IMR-90 (cell line): Measurements from ENCODE around the gene RGS19. TPM values are rescaled to one million over a fixed set of nuclear protein-coding genes. Genes with fewer than 3 reads are reported as not detected.

Experiments used
- ATAC-seq: fragments of 200-7000 bp; cut with Tn5 transposase; 2 replicates; pipeline ENCODE4 v1.9.1; 2020; ENCODE audit warnings: low read depth, mild to moderate bottlenecking, moderate library complexity
- BruUV-seq: library from RNA; stranded (reverse); fragments of 400-500 nt; replicated peaks from 2 replicates; lab custom pipeline; 2021; lab: Mats Ljungman, UMichigan
- CTCF ChIA-PET: fragments of 300-600 bp; formaldehyde crosslinking; extraction: SDS; loops from one replicate; lab custom pipeline; 2021; ENCODE audit warnings: antibody characterized with exemption; lab: Yijun Ruan, JAX
- POLR2A ChIA-PET: fragments of 300-600 bp; sonication (Branson Sonifier 250); formaldehyde crosslinking; loops from one replicate; lab custom pipeline; 2022; ENCODE audit warnings: antibody characterized with exemption; ENCODE audit not compliant: unreplicated experiment; lab: Charles Lee
- DNase-seq: peaks from one replicate; pipeline ENCODE4 v3.0.0; 2013
- H2AFZ ChIP-seq: replicated peaks from 2 replicates; pipeline ENCODE3; 2013; ENCODE audit warnings: low read length, mild to moderate bottlenecking; ENCODE audit not compliant: poor library complexity
- H2AK5ac ChIP-seq: 2 replicates; pipeline ENCODE4 v1.6.1; 2013; ENCODE audit warnings: low read depth, low read length, inconsistent platforms
- H2AK9ac ChIP-seq: replicated peaks from 2 replicates; pipeline ENCODE3; 2013; ENCODE audit warnings: mild to moderate bottlenecking, low read depth, low read length, moderate library complexity; ENCODE audit not compliant: poor library complexity
- H2BK120ac ChIP-seq: 2 replicates; pipeline ENCODE4 v1.6.1; 2013; ENCODE audit warnings: low read depth, low read length, inconsistent platforms
- H2BK15ac ChIP-seq: 3 replicates; pipeline ENCODE4 v1.6.1; 2013; ENCODE audit warnings: low read depth, low read length, inconsistent platforms
- H2BK20ac ChIP-seq: 2 replicates; pipeline ENCODE4 v1.6.1; 2013; ENCODE audit warnings: low read depth, mild to moderate bottlenecking, inconsistent platforms, low read length, moderate library complexity
- H2BK5ac ChIP-seq: 2 replicates; pipeline ENCODE4 v1.6.1; 2013; ENCODE audit warnings: mild to moderate bottlenecking, low read depth, low read length, inconsistent platforms; ENCODE audit not compliant: poor library complexity, severe bottlenecking
- H3K14ac ChIP-seq: replicated peaks from 2 replicates; pipeline ENCODE4 v1.6.1; 2013; ENCODE audit warnings: low read depth, low read length, inconsistent platforms
- H3K18ac ChIP-seq: 2 replicates; pipeline ENCODE4 v1.6.1; 2013; ENCODE audit warnings: low read depth, low read length, control low read depth
- H3K23ac ChIP-seq: 2 replicates; pipeline ENCODE4 v1.6.1; 2013; ENCODE audit warnings: low read depth, low read length, inconsistent platforms
- H3K27ac ChIP-seq: 2 replicates; pipeline ENCODE4 v1.5.1; 2013; ENCODE audit warnings: mild to moderate bottlenecking, control low read depth, low read length; ENCODE audit not compliant: insufficient read depth
- H3K27me3 ChIP-seq: 2 replicates; pipeline ENCODE4 v1.6.1; 2013; ENCODE audit warnings: low read length; ENCODE audit not compliant: control insufficient read depth, insufficient read depth
- H3K36me3 ChIP-seq: 2 replicates; pipeline ENCODE4 v1.6.1; 2013; ENCODE audit warnings: low read length, mixed read lengths; ENCODE audit not compliant: control insufficient read depth, insufficient read depth
- H3K4ac ChIP-seq: 2 replicates; pipeline ENCODE4 v1.6.1; 2013; ENCODE audit warnings: low read depth, low read length, inconsistent platforms
- H3K4me1 ChIP-seq: 2 replicates; pipeline ENCODE4 v1.6.1; 2013; ENCODE audit warnings: low read length, mixed read lengths; ENCODE audit not compliant: control insufficient read depth, insufficient read depth
- H3K4me2 ChIP-seq: 2 replicates; pipeline ENCODE4 v1.6.1; 2013; ENCODE audit warnings: low read depth, mild to moderate bottlenecking, control low read depth, low read length, moderate library complexity
- H3K4me3 ChIP-seq: 2 replicates; pipeline ENCODE4 v1.5.1; 2013; ENCODE audit warnings: low read depth, mild to moderate bottlenecking, control low read depth, low read length, moderate library complexity; ENCODE audit not compliant: insufficient read depth
- H3K56ac ChIP-seq: 2 replicates; pipeline ENCODE4 v1.6.1; 2013; ENCODE audit warnings: low read length, inconsistent platforms; ENCODE audit not compliant: insufficient read depth; ENCODE audit errors: extremely low read depth
- H3K79me1 ChIP-seq, 2 experiments: 2 replicates each; pipeline ENCODE4 v1.6.1; 2013; ENCODE audit warnings: low read length in 2 of 2, inconsistent platforms in 1 of 2, low read depth in 1 of 2
- H3K9ac ChIP-seq: 2 replicates; pipeline ENCODE4 v1.6.1; 2013; ENCODE audit warnings: low read depth, low read length, control low read depth
- H3K9me1 ChIP-seq: 2 replicates; pipeline ENCODE4 v1.6.1; 2013; ENCODE audit warnings: low read length, inconsistent platforms; ENCODE audit not compliant: insufficient read depth
- H3K9me3 ChIP-seq: 2 replicates; pipeline ENCODE4 v1.6.1; 2013; ENCODE audit warnings: low read length; ENCODE audit not compliant: control insufficient read depth, insufficient read depth
- H4K20me1 ChIP-seq: 2 replicates; pipeline ENCODE4 v1.6.1; 2013; ENCODE audit warnings: low read length, inconsistent platforms; ENCODE audit not compliant: insufficient read depth
- H4K5ac ChIP-seq: 2 replicates; pipeline ENCODE4 v1.6.1; 2013; ENCODE audit warnings: mild to moderate bottlenecking, low read depth, low read length, control low read depth
- H4K8ac ChIP-seq, 2 experiments: 2 replicates each; pipeline ENCODE4 v1.6.1; 2013; ENCODE audit warnings: low read depth in 2 of 2, low read length in 2 of 2, control low read depth in 1 of 2, inconsistent platforms in 1 of 2
- H4K91ac ChIP-seq: 2 replicates; pipeline ENCODE4 v1.6.1; 2013; ENCODE audit warnings: low read depth, low read length, inconsistent platforms; ENCODE audit not compliant: insufficient read depth
- BHLHE40 ChIP-seq: fragments of 150-350 bp; IDR thresholded peaks from 2 replicates; pipeline ENCODE4 v1.6.1; 2016; ENCODE audit warnings: mild to moderate bottlenecking, low read depth, low read length
- CEBPB ChIP-seq: IDR thresholded peaks from 2 replicates; pipeline ENCODE4 v1.6.1; 2012; ENCODE audit warnings: low read depth, low read length, improper control_type of control experiment
- FOS ChIP-seq: fragments of 150-350 bp; IDR thresholded peaks from 2 replicates; pipeline ENCODE4 v1.6.1; 2016; ENCODE audit warnings: low read depth, low read length
- MAFK ChIP-seq: IDR thresholded peaks from 2 replicates; pipeline ENCODE4 v1.6.1; 2012; ENCODE audit warnings: low read depth, low read length, improper control_type of control experiment
- MAZ ChIP-seq: IDR thresholded peaks from 2 replicates; pipeline ENCODE4 v1.6.1; 2012; ENCODE audit warnings: low read depth, mild to moderate bottlenecking, low read length, improper control_type of control experiment, moderate library complexity, borderline replicate concordance
- MXI1 ChIP-seq: IDR thresholded peaks from 2 replicates; pipeline ENCODE4 v1.6.1; 2012; ENCODE audit warnings: low read depth, mild to moderate bottlenecking, low read length, moderate library complexity, borderline replicate concordance
- NFE2L2 ChIP-seq: fragments of 150-350 bp; IDR thresholded peaks from 2 replicates; pipeline ENCODE4 v1.6.1; 2016; ENCODE audit warnings: low read depth, mild to moderate bottlenecking, low read length
- POLR2A ChIP-seq: IDR thresholded peaks from 2 replicates; pipeline ENCODE4 v1.6.1; 2012; ENCODE audit warnings: mild to moderate bottlenecking, low read depth, low read length
- RAD21 ChIP-seq: IDR thresholded peaks from 2 replicates; pipeline ENCODE4 v1.6.1; 2012; ENCODE audit warnings: low read length, improper control_type of control experiment
- RCOR1 ChIP-seq: IDR thresholded peaks from 2 replicates; pipeline ENCODE4 v1.6.1; 2012; ENCODE audit warnings: mild to moderate bottlenecking, low read length, improper control_type of control experiment; ENCODE audit not compliant: insufficient replicate concordance
- RFX5 ChIP-seq: IDR thresholded peaks from 2 replicates; pipeline ENCODE4 v1.8.0; 2012; ENCODE audit warnings: low read depth, mild to moderate bottlenecking, low read length, moderate library complexity
- WGBS, 2 experiments: methylation state at CpG; one replicate each; pipeline versions ENCODE4 v1.1.5 to v1.1.7; 2013; ENCODE audit warnings: missing lambda C conversion rate in 2 of 2; ENCODE audit not compliant: insufficient read length in 1 of 2; ENCODE audit errors: extremely low coverage in 2 of 2; 5-methylcytosine and 5-hydroxymethylcytosine counted together
- dilution Hi-C: fragments of 300-500 bp; cut with HindIII; formaldehyde crosslinking; loops from one replicate; pipeline ENCODE4 v1.14.3; 2018; ENCODE audit warnings: low sequenced_read_pairs; ENCODE audit not compliant: unreplicated experiment
- in situ Hi-C: fragments of 300-500 bp; cut with MboI; formaldehyde crosslinking; loops from 3 replicates; pipeline ENCODE4 v1.14.3; 2019; ENCODE audit warnings: low sequenced_read_pairs, inconsistent platforms, mixed read lengths
- intact Hi-C: fragments of 100-400 bp; cut with micrococcal nuclease; formaldehyde crosslinking; loops from 2 replicates; pipeline ENCODE4 v1.10.0; 2022
- polyA plus RNA-seq, 3 experiments: library from polyadenylated mRNA; depleted of rRNA; stranded (reverse); fragments of >200 nt; gene quantifications; 2 replicates each; pipeline ENCODE4 v1.2.3, GENCODE V29; 2012; ENCODE audit warnings: low replicate concordance in 1 of 3
- total RNA-seq: library from RNA; depleted of rRNA; stranded (reverse); fragments of >200 nt; gene quantifications from 2 replicates; pipeline ENCODE4 v1.2.3, GENCODE V29; 2012
- TF ChIP-seq, protein P1 (sequence below): fragments of 150-350 bp; IDR thresholded peaks from 2 replicates; pipeline ENCODE4 v1.6.1; 2016; ENCODE audit warnings: low read depth, mild to moderate bottlenecking, low read length, moderate library complexity, borderline replicate concordance
- TF ChIP-seq, protein P2 (sequence below): fragments of 150-350 bp; IDR thresholded peaks from 2 replicates; pipeline ENCODE4 v1.6.1; 2017; ENCODE audit warnings: mild to moderate bottlenecking, antibody characterized with exemption, low read length, low read depth
- TF ChIP-seq, protein P3 (sequence below): conservative IDR thresholded peaks from 2 replicates; pipeline ENCODE4 v1.5.1; 2012; ENCODE audit warnings: mild to moderate bottlenecking, low read depth, low read length, improper control_type of control experiment

Gene RGS19
- total and polyA plus RNA-seq, 2 of the 4 experiments (the other 2 are of a cell fraction), result 7.7 to 17.5 TPM

DNA sequence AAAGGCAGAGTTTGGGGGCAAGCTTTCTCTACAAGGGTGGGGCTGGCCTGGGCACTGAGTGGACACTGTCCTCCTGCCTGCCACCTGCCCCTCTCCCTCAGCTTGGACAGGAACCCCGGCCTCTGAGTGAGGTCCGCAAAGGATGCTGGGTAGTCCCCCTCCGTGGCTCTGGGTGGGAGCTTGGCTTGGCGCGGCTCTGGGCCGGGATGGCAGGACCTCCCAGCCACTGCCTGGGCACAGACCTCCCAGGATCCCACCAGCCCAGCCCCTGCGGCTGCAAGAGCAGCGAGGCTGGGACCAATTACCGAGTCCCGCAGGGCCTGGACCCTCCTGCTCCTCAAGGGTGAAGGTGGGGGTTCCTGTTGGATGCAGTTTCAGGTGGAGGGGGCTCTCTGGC, 27.0 kb downstream of the RGS19 start:
- Histone ChIP-seq H3K27me3 (peaks cover 45% of the 10 kb centered on the region), H3K23ac (no peak overlapping the region), H3K9me1 (no peaks in the 10 kb centered on the region), H3K14ac (no peak overlapping the region), H3K36me3 (no peaks in the 10 kb centered on the region), H3K4ac (no peak overlapping the region), H4K91ac (no peak overlapping the region), H2BK120ac (no peak overlapping the region), H2AK5ac (no peak overlapping the region), H3K79me1 (no peaks in the 10 kb centered on the region), H3K4me3 (no peak overlapping the region), H2AK9ac (no peak overlapping the region), H4K5ac (no peak overlapping the region), H2BK20ac (no peak overlapping the region), H3K4me1 (no peaks in the 10 kb centered on the region; the same call in 1 of the 2 replicates), H4K8ac (no peak overlapping the region), H3K9ac (no peak overlapping the region), H2AFZ (peak overlapping the region; percentile 43), H3K4me2 (no peak overlapping the region), H2BK5ac (no peak overlapping the region), H2BK15ac (no peak overlapping the region), H3K56ac (no peak overlapping the region), H3K9me3 (no peaks in the 10 kb centered on the region), H4K20me1 (no peaks in the 10 kb centered on the region), H3K27ac (no peak overlapping the region), H3K18ac (no peak overlapping the region)
- WGBS, 2 experiments, result no CpG with 5 or more reads among the region's 10 CpGs
- in situ Hi-C loops, result no loop called here
- no TSS peak for BruUV-seq
- CTCF ChIA-PET, result no interaction called here
- POLR2A ChIA-PET, result no interaction called here
- dilution Hi-C loops, result no loop called here
- TF ChIP-seq, protein P1, sequence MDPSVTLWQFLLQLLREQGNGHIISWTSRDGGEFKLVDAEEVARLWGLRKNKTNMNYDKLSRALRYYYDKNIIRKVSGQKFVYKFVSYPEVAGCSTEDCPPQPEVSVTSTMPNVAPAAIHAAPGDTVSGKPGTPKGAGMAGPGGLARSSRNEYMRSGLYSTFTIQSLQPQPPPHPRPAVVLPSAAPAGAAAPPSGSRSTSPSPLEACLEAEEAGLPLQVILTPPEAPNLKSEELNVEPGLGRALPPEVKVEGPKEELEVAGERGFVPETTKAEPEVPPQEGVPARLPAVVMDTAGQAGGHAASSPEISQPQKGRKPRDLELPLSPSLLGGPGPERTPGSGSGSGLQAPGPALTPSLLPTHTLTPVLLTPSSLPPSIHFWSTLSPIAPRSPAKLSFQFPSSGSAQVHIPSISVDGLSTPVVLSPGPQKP, result no peak
- TF ChIP-seq BHLHE40 (no peak), MAFK (no peak), RCOR1 (no peak), CEBPB (no peak), NFE2L2 (no peak), MAZ (no peak), POLR2A (no peak), FOS (no peak), RAD21 (no peak), MXI1 (no peak), RFX5 (no peak)
- TF ChIP-seq, protein P2, sequence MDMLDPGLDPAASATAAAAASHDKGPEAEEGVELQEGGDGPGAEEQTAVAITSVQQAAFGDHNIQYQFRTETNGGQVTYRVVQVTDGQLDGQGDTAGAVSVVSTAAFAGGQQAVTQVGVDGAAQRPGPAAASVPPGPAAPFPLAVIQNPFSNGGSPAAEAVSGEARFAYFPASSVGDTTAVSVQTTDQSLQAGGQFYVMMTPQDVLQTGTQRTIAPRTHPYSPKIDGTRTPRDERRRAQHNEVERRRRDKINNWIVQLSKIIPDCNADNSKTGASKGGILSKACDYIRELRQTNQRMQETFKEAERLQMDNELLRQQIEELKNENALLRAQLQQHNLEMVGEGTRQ, result no peak
- TF ChIP-seq, protein P3, sequence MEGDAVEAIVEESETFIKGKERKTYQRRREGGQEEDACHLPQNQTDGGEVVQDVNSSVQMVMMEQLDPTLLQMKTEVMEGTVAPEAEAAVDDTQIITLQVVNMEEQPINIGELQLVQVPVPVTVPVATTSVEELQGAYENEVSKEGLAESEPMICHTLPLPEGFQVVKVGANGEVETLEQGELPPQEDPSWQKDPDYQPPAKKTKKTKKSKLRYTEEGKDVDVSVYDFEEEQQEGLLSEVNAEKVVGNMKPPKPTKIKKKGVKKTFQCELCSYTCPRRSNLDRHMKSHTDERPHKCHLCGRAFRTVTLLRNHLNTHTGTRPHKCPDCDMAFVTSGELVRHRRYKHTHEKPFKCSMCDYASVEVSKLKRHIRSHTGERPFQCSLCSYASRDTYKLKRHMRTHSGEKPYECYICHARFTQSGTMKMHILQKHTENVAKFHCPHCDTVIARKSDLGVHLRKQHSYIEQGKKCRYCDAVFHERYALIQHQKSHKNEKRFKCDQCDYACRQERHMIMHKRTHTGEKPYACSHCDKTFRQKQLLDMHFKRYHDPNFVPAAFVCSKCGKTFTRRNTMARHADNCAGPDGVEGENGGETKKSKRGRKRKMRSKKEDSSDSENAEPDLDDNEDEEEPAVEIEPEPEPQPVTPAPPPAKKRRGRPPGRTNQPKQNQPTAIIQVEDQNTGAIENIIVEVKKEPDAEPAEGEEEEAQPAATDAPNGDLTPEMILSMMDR, result no peak
- intact Hi-C loops, result no loop called here
- ATAC-seq (no peak), DNase-seq (no peak)
